HepG2 (cell line): ENCODE data around the gene CGREF1. TPM values are rescaled to one million over a fixed set of nuclear protein-coding genes. Genes with fewer than 3 reads are reported as not detected.

Source experiments
- ATAC-seq: fragments of 200-7000 bp; cut with Tn5 transposase; 3 replicates; pipeline ENCODE4 v1.9.1; 2020; ENCODE audit warnings: mild to moderate bottlenecking, moderate library complexity
- BruUV-seq: library from RNA; stranded (reverse); fragments of 400-500 nt; replicated peaks from 2 replicates; lab custom pipeline; 2021; lab: Mats Ljungman, UMichigan
- CTCF ChIA-PET: fragments of 300-600 bp; formaldehyde crosslinking; extraction: SDS; loops from one replicate; lab custom pipeline; 2021; ENCODE audit warnings: low total read pairs, inconsistent platforms, low intra/inter-chr PET ratio; lab: Yijun Ruan, JAX
- POLR2A ChIA-PET: fragments of 350-600 bp; sonication (Branson Sonifier 250); formaldehyde crosslinking; loops from one replicate; lab custom pipeline; 2020; ENCODE audit warnings: antibody characterized with exemption, inconsistent platforms; lab: Yijun Ruan, JAX
- DNase-seq: peaks from one replicate; pipeline ENCODE4 v3.0.0-alpha.2; 2015; ENCODE audit warnings: low spot score
- FAIRE-seq: peaks from 3 replicates; lab custom pipeline; 2011; peaks lifted over from hg19 to GRCh38; lab: Jason Lieb, UNC
- H2AFZ ChIP-seq: one replicate; pipeline ENCODE4 v1.6.1; 2011; ENCODE audit warnings: low read length, inconsistent platforms
- H3K27ac ChIP-seq: fragments of 300-600 bp; 3 replicates; pipeline ENCODE4 v1.8.0; 2011; ENCODE audit warnings: mixed run types, mild to moderate bottlenecking, mixed read lengths, low read length, inconsistent platforms; ENCODE audit not compliant: insufficient read depth; ENCODE audit errors: extremely low read length
- H3K27me3 ChIP-seq, 2 experiments: fragments of 200-600 bp in 1 of 2; 2 replicates in 1 of 2; 3 replicates in 1 of 2; pipeline versions ENCODE4 v1.6.0 to v1.8.0; 2011; ENCODE audit warnings: low read length in 2 of 2, mild to moderate bottlenecking in 2 of 2, moderate library complexity in 2 of 2, inconsistent platforms in 1 of 2; ENCODE audit not compliant: insufficient read depth in 2 of 2, control insufficient read depth in 1 of 2
- H3K36me3 ChIP-seq, 2 experiments: fragments of 200-600 bp in 1 of 2; replicated peaks in 1 of 2; 2 replicates in 1 of 2; 3 replicates in 1 of 2; pipeline versions ENCODE4 v1.5.1 to v1.8.0; 2011; ENCODE audit warnings: low read length in 2 of 2, inconsistent platforms in 1 of 2; ENCODE audit not compliant: insufficient read depth in 2 of 2, control insufficient read depth in 1 of 2
- H3K4me1 ChIP-seq: 2 replicates; pipeline ENCODE4 v1.5.1; 2012; ENCODE audit warnings: low read length, inconsistent platforms; ENCODE audit not compliant: insufficient read depth
- H3K4me2 ChIP-seq: 2 replicates; pipeline ENCODE4 v1.6.0; 2011; ENCODE audit warnings: low read depth, low read length, inconsistent platforms
- H3K4me3 ChIP-seq, 3 experiments: fragments of 200-600 bp in 1 of 3; sonication (generic), shearing (Covaris generic) in 1 of 3; replicated peaks in 1 of 3; 2 replicates each; pipeline ENCODE4 v1.5.1; 2011 to 2016; ENCODE audit warnings: low read length in 3 of 3, inconsistent platforms in 2 of 3, low read depth in 2 of 3, mild to moderate bottlenecking in 2 of 3, control low read depth in 1 of 3, mixed read lengths in 1 of 3; ENCODE audit not compliant: insufficient read depth in 1 of 3
- H3K79me2 ChIP-seq: one replicate; pipeline ENCODE4 v1.6.1; 2011; ENCODE audit warnings: low read length, inconsistent platforms; ENCODE audit not compliant: insufficient read depth
- H3K9ac ChIP-seq: 2 replicates; pipeline ENCODE4 v1.6.0; 2011; ENCODE audit warnings: mild to moderate bottlenecking, low read depth, low read length, inconsistent platforms; ENCODE audit not compliant: insufficient read depth
- H3K9me3 ChIP-seq: 2 replicates; pipeline ENCODE4 v1.5.1; 2012; ENCODE audit warnings: mild to moderate bottlenecking, low read length
- H4K20me1 ChIP-seq: 2 replicates; pipeline ENCODE4 v1.6.0; 2011; ENCODE audit warnings: inconsistent platforms, mild to moderate bottlenecking, low read length, moderate library complexity; ENCODE audit not compliant: insufficient read depth
- FOXA3 ChIP-seq: IDR thresholded peaks from 2 replicates; pipeline ENCODE4 v1.6.1; 2016; ENCODE audit warnings: missing genetic modification reagents, missing compliant biosample characterization
- HNF1B ChIP-seq: sonication (generic); formaldehyde crosslinking; IDR thresholded peaks from 2 replicates; pipeline ENCODE4 v1.5.1; 2020; ENCODE audit warnings: mild to moderate bottlenecking, moderate library complexity, missing genetic modification reagents
- NR2C2 ChIP-seq: sonication (generic); formaldehyde crosslinking; IDR thresholded peaks from 2 replicates; pipeline ENCODE4 v1.4.0; 2020; ENCODE audit warnings: missing genetic modification reagents, mild to moderate bottlenecking, moderate library complexity, borderline replicate concordance
- ZBTB43 ChIP-seq: sonication (generic); formaldehyde crosslinking; conservative IDR thresholded peaks from 2 replicates; pipeline ENCODE4 v1.4.0; 2020; ENCODE audit warnings: missing genetic modification reagents
- ZNF101 ChIP-seq: sonication (generic); formaldehyde crosslinking; IDR thresholded peaks from 2 replicates; pipeline ENCODE4 v1.4.0; 2020; ENCODE audit warnings: mild to moderate bottlenecking, low read depth, missing genetic modification reagents, borderline replicate concordance
- ZNF20 ChIP-seq: sonication (generic); formaldehyde crosslinking; IDR thresholded peaks from 2 replicates; pipeline ENCODE4 v1.4.0; 2020; ENCODE audit warnings: mild to moderate bottlenecking, moderate library complexity, missing genetic modification reagents
- ZNF282 ChIP-seq: fragments of 450-650 bp; IDR thresholded peaks from 2 replicates; pipeline ENCODE4 v1.6.1; 2018; ENCODE audit not compliant: partially characterized antibody
- ZNF615 ChIP-seq: sonication (generic); formaldehyde crosslinking; IDR thresholded peaks from 2 replicates; pipeline ENCODE4 v1.5.0; 2020; ENCODE audit warnings: mild to moderate bottlenecking, missing genetic modification reagents, borderline replicate concordance
- ZNF646 ChIP-seq: sonication (generic); formaldehyde crosslinking; IDR thresholded peaks from 2 replicates; pipeline ENCODE4 v1.9.0; 2021; ENCODE audit warnings: mild to moderate bottlenecking, missing genetic modification reagents
- WGBS: methylation state at CpG from one replicate; pipeline ENCODE4 v1.1.6; 2017; ENCODE audit warnings: low lambda C conversion rate; 5-methylcytosine and 5-hydroxymethylcytosine counted together
- in situ Hi-C: cut with HindIII; loops from 2 replicates; pipeline ENCODE4 v1.10.0; 2017; ENCODE audit warnings: low pct_unique_long_range_greater_than_20kb; ENCODE audit not compliant: extremely low pct_ligation_motif_present
- intact Hi-C: fragments of 100-400 bp; cut with micrococcal nuclease; formaldehyde crosslinking; loops from one replicate; pipeline ENCODE4 v1.10.0; 2022; ENCODE audit not compliant: unreplicated experiment
- polyA plus RNA-seq, 8 experiments: library from polyadenylated mRNA; depleted of rRNA in 3 of 8; stranded (reverse) in 7 of 8; unstranded in 1 of 8; fragments of >200 nt; fragmentation: Illumina TruSeq in 4 of 8; extraction: Trizol in 4 of 8; gene quantifications; 2 replicates each; pipeline versions ENCODE4 v1.2.1 to v1.2.3, GENCODE V29; 2011 to 2016; ENCODE audit warnings: low read depth in 4 of 8, missing spikeins in 1 of 8, mixed read lengths in 1 of 8; ENCODE audit not compliant: insufficient read depth in 1 of 8
- total RNA-seq, 5 experiments: library from RNA; depleted of rRNA; stranded (reverse); fragments of >200 nt; fragmentation: Illumina TruSeq; extraction: Trizol; gene quantifications; 2 replicates each; pipeline ENCODE4 v1.2.3, GENCODE V29; 2016; ENCODE audit warnings: low read depth in 1 of 5
- TF ChIP-seq, protein P1 (sequence below): IDR thresholded peaks from 2 replicates; pipeline ENCODE4 v1.6.1; 2018; ENCODE audit warnings: missing genetic modification reagents
- TF ChIP-seq, protein P2 (sequence below): sonication (generic); formaldehyde crosslinking; IDR thresholded peaks from 2 replicates; pipeline ENCODE4 v1.4.0; 2020; ENCODE audit warnings: missing genetic modification reagents

Gene CGREF1
- total and polyA plus RNA-seq, 2 of the 13 experiments (the other 11 are each of a cell fraction or from before 2014, with no cell fraction given): 13.9 to 23.4 TPM

DNA sequence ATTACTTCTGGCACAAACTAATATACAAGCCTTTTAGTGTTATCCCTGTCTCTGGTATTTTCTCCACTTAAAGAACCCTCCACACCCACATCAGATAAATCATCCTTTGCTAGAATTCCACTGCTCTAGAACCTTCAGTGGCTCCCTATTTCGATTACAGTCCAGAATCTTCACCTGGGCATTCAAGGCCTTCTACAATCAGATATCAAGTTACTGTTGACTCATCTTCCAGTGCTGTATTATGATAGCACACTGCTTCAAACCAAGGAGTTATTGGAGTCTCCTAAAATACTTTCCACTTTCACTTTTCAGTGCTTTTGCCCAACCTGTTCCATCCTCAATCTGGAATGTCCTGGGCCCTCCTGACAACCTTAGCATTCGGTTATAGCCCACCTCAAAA is 3.4 kb downstream of the CGREF1 start:
- ATAC-seq (no peak), DNase-seq (no peak), FAIRE-seq (no peak)
- H3K4me3 ChIP-seq: no peak overlapping the region
- POLR2A ChIA-PET: no interaction called here
- H3K4me1 ChIP-seq: peaks cover 41% of the 10 kb centered on the region
- H4K20me1 ChIP-seq: no peaks in the 10 kb centered on the region
- no peak overlapping the region for H3K4me2 ChIP-seq
- no peaks in the 10 kb centered on the region for H3K9me3 ChIP-seq
- no peak overlapping the region for H2AFZ ChIP-seq
- H3K9ac ChIP-seq: no peak overlapping the region
- no peak overlapping the region for H3K27ac ChIP-seq
- WGBS: 45% methylated on average over 2 of the region's 2 CpGs
- CTCF ChIA-PET: no interaction called here
- no peaks in the 10 kb centered on the region for H3K79me2 ChIP-seq
- H3K27me3 ChIP-seq: peaks cover 2 to 20% of the 10 kb centered on the region in 2 experiments; a peak in 3 of 5 replicates
- TSS peak; percentile 30 for BruUV-seq
- intact Hi-C loops: loop anchor here (5.0 kb wide), 1 partner anchor 77 kb away; no protein-coding TSS in a partner anchor
- in situ Hi-C loops: no loop called here
- H3K36me3 ChIP-seq: no peaks in the 10 kb centered on the region
- TF ChIP-seq, protein P1, sequence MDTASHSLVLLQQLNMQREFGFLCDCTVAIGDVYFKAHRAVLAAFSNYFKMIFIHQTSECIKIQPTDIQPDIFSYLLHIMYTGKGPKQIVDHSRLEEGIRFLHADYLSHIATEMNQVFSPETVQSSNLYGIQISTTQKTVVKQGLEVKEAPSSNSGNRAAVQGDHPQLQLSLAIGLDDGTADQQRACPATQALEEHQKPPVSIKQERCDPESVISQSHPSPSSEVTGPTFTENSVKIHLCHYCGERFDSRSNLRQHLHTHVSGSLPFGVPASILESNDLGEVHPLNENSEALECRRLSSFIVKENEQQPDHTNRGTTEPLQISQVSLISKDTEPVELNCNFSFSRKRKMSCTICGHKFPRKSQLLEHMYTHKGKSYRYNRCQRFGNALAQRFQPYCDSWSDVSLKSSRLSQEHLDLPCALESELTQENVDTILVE (CRISPR knock-in tag): no peak
- TF ChIP-seq ZNF20 (CRISPR knock-in tag) (no peak), ZNF282 (no peak), HNF1B (CRISPR knock-in tag) (no peak), ZBTB43 (CRISPR knock-in tag) (no peak), ZNF646 (no peak), NR2C2 (CRISPR knock-in tag) (no peak), FOXA3 (CRISPR knock-in tag) (no peak), ZNF615 (CRISPR knock-in tag) (no peak), ZNF101 (CRISPR knock-in tag) (no peak)
- TF ChIP-seq, protein P2, sequence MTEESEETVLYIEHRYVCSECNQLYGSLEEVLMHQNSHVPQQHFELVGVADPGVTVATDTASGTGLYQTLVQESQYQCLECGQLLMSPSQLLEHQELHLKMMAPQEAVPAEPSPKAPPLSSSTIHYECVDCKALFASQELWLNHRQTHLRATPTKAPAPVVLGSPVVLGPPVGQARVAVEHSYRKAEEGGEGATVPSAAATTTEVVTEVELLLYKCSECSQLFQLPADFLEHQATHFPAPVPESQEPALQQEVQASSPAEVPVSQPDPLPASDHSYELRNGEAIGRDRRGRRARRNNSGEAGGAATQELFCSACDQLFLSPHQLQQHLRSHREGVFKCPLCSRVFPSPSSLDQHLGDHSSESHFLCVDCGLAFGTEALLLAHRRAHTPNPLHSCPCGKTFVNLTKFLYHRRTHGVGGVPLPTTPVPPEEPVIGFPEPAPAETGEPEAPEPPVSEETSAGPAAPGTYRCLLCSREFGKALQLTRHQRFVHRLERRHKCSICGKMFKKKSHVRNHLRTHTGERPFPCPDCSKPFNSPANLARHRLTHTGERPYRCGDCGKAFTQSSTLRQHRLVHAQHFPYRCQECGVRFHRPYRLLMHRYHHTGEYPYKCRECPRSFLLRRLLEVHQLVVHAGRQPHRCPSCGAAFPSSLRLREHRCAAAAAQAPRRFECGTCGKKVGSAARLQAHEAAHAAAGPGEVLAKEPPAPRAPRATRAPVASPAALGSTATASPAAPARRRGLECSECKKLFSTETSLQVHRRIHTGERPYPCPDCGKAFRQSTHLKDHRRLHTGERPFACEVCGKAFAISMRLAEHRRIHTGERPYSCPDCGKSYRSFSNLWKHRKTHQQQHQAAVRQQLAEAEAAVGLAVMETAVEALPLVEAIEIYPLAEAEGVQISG (CRISPR knock-in tag): no peak
